Epidermal melanocyte (primary cell): ENCODE results near the gene LINC00305.

Source experiments
- DNase-seq: peaks from one replicate; pipeline ENCODE4 v3.0.0; 2011; ENCODE audit warnings: low spot score; ENCODE audit not compliant: insufficient read length

The LINC00305 gene

DNA sequence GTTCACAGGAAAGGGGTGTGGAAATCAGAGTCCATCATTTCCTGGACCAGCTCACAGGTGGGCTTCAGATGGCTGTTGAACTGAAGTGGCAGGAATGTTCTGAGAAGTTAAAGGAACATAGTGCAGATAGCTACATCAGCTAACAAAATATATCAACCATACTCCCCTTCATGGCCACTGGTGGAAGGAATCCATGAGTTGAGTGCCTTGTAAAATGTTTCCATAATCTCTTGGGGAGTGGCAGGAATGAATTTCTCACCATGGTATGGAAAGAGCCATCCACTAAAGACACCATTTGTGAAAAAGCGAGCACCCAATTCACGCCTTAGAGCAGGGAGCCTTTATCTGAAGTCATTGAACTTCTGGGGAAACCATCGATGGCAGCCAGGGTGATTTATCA, at the start of gene LINC00305:
Gene LINC00305, minus strand, starts transcription at position 101 of the 400 bp plus-strand sequence.
- DNase-seq = no peak

DNA sequence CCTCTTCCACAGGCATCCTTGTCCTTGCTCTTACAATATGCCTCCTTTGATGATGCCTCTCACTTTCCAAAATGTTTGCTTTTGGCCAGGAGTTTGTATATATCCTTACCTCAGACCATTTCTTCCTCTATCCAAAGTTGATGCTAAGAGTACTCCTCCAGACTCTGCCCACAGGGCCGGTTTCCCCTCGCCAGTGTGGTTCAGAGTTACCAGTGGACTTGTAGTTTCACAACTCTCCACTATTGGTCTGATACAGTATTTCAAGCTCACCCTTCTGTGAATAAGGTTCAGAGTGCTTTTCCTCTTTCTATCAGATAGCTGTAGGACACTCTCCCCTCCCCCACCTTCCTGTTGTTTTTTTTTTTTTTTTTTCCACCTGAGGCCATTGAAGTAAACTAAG, 42.2 kb upstream of the LINC00305 start:
- no peak for DNase-seq

DNA sequence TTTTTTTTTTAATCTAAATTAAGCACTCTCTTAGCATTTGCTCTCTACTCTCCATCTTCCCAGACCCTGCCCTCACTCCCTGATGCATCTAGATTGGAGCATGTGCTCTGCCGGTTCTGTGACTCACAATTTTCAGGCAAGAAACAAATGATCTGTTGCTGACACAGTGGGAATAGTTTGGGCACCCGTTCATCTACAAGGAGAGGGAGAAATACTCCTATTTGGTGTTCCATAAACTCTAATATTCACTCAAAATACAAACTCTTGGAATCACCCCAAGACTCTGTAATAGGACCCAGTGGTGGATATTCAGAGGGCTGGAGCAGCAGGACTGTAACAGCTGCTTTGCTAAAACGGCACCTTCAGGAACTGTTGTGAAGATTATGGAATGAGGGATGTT, 37.1 kb upstream of the LINC00305 start:
- no peak for DNase-seq

DNA sequence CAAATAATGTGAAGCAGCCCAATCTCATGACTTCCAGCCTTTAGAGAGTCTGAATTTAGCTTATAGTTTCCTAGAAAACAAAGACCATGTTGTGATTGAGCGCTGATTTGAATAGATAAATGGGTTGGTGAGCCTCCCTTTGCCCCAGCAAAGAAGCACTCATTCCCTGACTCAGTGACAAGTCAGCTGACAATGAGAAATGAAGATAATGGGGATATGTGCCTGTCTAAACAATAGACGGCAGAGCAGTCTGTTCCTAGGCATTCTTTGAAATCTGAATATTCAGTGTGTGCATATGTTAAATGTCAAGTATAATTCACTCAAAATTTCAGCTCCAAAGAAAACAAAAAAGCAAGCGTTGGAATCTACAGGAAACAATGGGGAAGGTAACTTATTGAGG, 34.8 kb upstream of the LINC00305 start:
- DNase-seq = no peak

DNA sequence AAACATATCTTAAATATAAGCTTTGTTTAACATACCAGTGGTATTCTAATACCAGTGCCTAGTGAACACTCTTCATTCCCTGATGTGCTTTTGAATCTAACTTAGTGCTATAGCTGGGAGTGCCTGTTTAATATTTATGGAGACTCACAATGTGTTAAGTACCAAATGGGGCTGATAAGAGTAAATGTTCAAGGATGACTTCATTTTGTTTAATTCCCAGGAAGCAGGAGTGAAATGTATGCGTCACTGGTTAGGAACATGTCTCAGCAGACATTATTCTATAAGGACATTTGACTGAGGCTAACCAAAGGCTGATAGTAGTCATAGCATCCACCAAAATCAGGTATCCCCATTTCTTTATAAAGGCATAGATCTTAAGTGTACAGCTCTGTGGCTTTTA, 31.7 kb upstream of the LINC00305 start:
- no peak for DNase-seq

DNA sequence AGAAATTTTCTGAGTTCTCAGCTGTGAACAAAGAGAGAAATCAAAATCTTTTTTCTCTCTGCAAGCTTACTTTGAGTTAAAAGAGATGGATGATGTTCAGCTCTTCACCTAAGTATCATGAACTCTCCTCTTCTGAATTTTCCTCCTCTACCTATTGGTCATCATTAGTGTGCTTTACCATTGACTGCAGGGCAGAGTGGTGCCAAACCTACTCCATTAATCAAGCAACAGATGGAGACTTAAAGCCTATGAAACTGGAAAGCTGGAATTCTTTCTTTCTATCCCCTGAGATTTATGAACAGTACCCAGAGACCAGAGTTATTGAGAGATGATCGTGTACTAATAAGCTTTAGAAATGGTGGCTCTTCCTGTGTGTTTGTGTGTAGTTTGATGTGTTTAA, 31.3 kb upstream of the LINC00305 start:
- no peak for DNase-seq

DNA sequence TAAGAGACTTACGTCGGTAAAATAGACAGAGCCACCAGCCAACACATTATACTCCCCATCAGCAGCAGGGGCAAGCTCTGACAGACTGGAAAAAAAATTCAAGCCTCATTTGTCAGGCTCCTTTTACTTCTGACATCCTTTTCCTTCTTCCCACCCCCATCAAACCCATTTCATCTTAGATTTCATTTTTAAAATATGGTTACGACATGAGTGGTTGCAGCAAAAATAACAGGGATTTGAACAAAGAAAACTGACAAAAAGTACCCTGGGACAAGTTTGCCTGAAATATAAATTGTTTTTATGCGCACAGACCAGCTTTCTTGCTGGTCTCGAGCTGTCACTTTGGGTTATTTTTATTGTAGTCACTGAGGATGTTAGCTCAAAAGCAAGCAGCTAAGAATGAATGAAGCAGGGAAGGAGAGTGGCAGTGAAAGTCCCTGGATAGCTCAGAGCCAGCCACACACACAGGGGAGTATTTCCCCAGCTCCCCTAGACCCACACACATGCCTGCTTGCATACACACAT, 30.7 kb upstream of the LINC00305 start:
- no peak for DNase-seq

DNA sequence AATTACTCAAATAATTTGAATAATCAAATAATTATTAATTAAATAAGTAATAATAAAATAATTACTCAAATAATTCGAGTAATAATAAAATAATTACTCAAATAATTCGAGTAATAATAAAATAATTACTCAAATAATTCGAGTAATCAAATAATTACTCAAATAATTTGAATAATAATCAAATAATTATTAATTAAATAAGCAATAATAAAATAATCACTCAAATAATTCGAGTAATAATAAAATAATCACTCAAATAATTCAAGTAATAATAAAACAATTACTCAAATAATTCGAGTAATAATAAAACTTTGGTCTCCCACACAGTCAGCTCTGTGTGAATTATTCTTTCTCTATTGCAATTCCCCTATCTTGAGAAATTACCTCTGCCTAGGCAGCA, 30.0 kb upstream of the LINC00305 start:
- DNase-seq = no peak

DNA sequence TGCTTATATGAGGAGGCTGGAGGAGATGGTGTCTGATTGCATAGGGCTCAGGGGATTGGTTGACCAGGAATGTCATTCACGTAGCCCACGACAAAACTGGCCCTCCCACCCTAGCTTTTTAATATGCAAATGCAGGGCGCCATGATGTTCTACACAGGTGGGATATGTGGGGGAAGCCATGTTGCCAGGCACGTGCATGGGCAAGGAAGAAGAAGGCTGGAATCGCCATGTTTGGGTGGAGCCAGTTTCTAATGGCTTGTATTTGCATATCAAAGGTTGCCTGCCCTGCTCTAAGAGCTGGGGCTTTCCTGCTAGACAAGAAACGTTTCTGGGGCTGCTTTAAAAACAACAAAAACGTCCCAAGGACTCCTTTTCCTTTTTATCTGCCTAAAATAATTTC, 26.5 kb upstream of the LINC00305 start:
- no peak for DNase-seq

DNA sequence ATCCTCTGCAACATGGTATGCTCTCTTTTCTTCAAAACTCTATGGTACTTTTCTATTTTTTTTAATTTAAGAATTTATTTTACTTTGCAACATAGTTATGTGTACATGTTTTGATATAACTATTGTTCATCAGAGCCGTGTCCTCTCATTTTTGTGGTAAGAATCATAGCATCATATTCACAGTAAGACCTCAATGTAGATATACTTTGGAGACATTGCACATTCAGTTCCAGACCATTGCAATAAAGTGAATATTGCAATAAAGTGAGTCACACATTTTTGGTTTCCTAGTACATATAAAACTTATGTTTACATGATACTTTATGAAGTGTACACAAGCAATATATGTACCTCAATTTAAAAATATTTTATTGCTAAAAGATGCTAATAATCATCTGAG, 22.7 kb upstream of the LINC00305 start:
- no peak for DNase-seq

DNA sequence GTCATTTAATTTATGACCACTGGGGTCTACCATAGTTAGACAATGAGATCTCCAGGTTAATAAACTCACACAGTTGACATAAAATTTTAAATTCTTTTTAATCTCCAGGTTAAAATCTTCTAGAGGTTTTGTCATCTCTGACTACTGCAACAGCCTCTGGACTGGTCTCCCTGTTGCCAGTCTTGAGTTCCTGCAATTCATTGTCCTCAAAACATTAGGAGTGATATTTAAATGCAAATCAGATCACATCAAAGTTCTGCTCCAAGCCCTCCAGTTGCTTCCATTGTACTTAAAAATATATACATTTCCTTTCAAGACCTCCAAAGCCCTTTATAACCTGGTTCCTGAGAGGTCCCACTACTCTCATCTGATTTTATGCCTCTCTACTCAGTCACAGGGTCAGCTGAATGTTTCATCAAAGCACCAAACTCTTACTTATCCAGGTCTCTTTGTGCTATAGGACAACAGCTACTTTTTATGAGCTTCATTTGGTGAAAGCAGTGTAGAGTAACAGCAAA, 18.6 kb upstream of the LINC00305 start:
- no peak for DNase-seq

DNA sequence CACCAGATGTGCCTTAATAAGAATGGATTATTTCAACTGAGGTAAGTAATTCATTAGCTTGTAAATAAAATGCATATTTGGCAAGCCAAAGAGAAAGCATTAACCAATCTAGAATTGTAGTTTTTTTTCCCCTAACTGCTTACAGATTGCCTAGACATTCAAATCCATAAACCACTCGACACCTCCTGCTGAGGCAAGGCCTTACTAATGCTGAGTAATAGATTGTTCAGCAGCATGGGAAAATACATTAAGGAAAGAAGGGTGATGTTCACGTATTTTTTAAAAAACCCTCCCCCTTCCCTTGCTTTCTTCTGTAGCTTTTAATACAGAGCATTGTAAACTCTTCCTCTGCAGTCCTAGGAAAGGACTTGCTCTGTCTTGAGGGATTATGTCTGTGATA, 17.0 kb upstream of the LINC00305 start:
- DNase-seq = no peak

DNA sequence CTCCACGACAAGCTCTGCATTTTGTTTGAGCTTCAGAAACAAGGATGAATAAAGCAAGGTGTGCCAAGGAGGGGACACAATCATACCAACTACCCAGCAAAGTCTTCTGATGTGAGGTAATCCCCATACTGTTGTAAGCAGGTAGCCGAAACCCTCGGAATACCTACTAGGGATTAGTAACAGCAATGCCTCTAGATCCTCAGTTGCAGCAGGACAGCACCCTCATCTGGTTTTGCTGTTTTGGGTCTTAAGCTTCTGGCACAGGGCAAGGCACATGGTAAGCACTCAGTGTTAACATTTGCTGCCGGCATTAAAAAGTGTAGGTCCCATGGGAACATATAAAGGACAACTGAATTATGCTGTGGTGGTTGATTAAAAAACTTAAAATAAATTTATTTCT, 16.0 kb upstream of the LINC00305 start:
- DNase-seq = no peak

DNA sequence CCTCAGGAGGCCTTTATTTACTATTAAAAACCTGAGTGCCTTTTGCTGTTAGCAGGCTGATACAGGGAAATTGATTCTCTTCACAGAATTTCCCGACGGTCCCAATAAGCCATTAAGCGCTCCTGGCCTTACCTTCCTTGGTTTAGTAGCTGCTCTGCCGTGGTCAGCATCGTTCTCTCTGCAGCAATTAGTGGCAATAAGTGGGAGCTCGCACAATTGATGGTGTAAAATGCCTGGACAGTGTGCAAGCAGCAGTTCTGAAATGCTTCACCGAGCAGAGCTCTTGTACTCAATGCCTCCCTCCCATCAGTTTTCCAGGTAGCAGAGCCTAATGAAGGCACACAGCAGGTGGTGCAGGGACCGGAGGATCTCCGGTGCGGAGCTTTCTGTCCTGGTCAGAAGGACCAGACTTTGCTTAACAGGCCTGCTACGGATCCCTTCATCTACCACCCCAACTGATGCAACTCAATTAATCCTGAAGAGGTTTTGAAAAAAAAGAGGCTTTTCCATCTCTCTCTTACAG, 1.1 kb upstream of the LINC00305 start:
- DNase-seq = no peak

DNA sequence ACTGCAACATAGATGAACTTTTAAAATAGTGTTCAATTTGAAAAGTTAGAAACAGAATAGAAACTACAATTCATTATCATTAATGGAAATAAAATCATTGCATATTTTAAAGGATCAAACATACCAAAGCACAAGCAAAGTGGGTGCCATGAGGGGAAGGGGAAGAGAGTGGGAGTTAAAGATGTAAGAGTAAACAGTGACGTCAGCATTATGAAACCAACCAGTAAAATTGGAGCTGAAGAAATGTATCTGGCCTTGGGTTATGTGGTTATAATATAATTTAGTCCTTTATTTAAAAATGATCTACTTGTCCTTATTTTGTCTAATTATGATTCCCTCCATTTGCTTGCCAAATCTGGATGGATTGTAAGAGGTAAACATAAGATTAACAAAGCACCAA, 6.0 kb downstream of the LINC00305 start:
- DNase-seq = no peak

DNA sequence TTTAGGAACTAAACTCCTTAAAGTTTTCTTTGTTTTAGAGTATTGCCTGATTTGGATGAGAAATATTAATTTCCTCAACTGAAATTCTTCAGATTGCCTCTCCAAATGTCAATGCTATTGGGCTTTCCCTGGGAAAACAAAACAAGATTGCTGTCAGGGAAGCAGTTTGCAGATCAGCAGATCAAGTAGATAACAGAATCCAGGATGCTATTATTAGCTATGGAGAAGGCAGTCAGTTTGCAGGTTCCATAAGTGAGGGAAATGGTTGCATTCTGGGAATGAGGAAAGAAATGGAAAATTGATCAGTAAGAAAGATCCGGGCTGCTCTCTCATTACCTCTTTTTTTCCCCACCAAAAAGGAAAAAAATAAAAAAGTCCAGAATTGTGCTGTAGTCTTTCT, 11.0 kb downstream of the LINC00305 start:
- no peak for DNase-seq

DNA sequence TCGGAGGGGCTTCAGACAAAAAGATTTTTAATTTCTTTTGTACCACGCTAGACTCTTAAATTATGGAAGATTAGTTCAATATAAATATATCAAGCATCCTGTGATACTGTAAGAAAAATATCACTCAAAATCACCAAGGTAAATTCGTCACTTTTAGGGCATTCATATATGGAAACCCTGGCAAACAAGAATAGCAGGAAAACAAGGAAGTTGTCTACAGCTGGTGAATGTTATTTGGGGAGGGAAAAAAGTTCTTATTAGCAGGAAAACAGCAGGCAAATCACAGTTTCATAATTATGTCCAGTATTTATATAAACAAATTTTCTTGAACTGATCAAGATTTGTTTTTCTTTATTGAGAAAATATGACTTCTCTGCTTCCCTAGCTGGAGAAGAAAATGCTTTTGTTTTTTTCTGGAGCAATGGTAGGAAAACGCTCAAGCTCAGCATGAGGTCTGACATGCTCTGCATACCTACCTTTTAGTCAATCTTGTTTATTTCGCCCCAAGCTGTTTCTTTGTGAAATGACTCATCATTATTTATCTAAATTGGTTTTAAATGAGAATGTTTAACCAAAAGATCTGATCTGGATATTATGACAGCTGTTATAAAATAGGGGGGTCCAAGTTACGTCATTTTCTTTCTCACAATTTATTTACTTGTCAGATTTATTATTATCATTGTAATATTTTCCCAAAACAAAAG, 14.7 kb downstream of the LINC00305 start:
- DNase-seq = no peak

DNA sequence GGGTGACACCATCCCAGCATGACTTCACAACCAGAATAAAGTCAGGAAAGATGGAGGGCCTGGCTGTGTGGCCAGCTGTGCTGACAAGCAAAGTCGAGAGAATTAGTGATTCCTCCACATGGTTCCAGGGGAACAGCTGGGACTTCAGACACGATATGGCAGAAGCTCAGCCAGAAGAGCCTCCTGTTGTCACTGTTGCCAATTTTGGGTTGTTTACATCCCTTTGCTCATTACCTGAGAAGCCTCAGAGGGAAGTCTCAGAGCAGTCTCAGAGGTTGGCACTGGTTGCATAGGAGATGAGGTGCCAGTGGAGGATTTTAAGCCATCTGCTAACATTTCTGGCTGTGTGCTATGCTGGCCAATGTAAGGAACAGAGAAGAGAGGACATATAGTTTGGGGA, 16.0 kb downstream of the LINC00305 start:
- no peak for DNase-seq

DNA sequence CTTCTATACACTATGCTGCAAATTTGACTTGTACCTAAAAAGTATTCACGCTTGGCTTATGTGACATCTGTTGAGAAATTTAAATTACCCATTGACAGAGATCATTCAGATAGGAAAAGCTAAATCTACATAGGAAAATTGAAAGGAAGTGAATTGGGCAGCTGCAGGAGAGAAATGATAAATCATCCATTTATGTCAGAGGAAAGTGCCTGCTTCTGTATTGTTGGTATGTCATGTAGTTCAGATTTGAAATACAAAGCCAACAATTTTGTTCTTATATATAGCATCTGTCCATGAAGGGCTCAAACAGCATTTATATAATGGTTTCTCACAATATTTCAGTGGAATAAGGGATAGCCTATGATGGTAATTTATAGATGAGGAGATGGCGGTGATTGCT, 17.6 kb downstream of the LINC00305 start:
- DNase-seq = no peak

DNA sequence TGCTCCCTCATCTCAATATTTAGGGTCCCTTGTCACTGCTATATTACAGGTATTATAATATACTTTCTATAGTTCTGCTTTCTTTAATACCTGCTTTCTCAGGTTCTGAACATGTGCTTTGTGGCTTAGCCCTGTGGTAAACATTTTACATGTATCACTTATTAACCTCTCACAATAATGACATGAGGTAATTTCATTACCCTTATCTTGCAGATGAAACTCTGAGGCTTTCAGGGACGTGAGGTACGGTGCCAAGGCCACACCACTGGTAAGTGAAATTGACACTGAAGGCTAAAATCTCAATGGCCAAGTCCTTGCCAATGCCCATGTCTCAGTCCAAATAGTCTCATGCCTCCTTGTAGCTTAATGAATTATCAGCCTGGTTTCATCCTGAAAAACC, 21.7 kb downstream of the LINC00305 start:
- DNase-seq = no peak

DNA sequence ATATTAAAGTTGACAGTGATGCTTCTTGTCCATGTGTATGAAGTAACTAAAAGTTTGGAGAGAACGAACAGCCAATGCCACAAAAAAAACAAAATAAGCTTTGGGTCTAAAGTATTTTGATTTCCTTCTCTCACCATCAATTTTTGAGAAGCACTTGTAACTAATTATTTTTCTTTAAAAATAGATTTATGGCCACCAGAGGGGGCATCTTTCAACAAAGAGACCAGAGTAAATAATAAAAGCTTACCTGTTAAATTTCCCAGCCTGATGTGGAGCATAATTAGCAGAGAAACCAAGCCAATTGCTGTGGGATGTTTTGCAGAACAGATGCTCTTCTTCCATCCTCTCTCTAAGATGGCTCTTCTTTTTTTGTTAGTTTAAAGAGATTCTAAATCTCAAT, 29.0 kb downstream of the LINC00305 start:
- DNase-seq = no peak

DNA sequence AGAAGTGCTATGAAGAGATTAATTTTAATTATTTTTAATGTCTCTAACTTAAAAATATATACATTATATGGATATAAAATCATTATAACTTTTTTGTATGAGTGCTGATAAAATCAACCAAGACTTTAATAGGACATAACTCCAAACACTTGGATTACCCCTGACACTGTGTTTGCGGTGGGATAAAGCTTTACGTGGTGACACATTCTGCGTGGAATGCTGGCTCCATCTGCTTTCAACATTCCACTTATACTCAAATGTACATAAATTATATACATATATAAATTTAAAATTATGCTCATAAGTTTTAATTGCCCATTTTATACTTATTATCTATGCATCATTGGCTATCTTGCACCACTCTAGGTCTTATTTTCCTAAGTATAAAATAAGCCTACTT, 30.5 kb downstream of the LINC00305 start:
- DNase-seq = no peak

DNA sequence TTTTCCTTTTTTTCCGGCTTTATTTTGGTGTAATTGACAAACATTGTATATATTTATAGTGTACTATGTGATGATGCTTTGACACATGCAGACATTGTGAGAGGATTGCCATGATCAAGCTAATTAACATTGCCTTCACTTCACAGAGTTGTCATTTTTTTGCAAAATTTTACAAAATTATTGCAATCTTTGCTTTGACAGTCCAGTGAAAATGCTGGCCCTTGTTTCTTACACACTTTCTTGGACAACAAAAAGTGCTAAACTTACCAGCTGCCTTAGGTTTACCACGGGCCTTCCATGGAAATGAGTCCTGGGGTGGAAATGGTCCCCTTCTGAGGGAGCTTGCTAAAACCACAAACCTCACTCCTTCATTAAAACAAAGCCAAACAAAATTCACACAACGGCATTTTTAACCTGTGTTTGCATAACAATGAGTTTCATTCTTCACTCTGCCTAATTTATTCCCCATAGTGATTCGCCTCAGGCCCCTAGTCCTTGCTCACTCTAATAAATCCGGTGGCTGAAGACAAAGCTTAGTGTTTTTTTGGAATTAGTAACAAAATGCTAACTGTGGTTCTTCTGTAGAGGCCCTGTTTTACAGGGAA, 32.2 kb downstream of the LINC00305 start:
- DNase-seq = no peak
